GM12878 (cell line): ENCODE results near the gene ADGRL3. TPM values are rescaled to one million over a fixed set of nuclear protein-coding genes. Genes with fewer than 3 reads are reported as not detected.

Source experiments
- ATAC-seq: fragments of 200-7000 bp; cut with Tn5 transposase; 3 replicates; pipeline ENCODE4 v1.9.1; 2020; ENCODE audit warnings: mild to moderate bottlenecking, moderate library complexity
- BruUV-seq: library from RNA; stranded (reverse); fragments of 400-500 nt; replicated peaks from 2 replicates; lab custom pipeline; 2021; lab: Mats Ljungman, UMichigan
- CTCF ChIA-PET: fragments of 300-600 bp; sonication (Branson Sonifier 250); formaldehyde crosslinking; extraction: SDS; loops from one replicate; lab custom pipeline; 2021; ENCODE audit warnings: inconsistent platforms; lab: Yijun Ruan, JAX
- POLR2A ChIA-PET: fragments of 350-600 bp; formaldehyde crosslinking; extraction: SDS; loops from one replicate; lab custom pipeline; 2021; ENCODE audit warnings: inconsistent platforms; lab: Charles Lee
- RAD21 ChIA-PET: fragments of 300-600 bp; sonication (Branson Sonifier 250); formaldehyde crosslinking; loops from one replicate; lab custom pipeline; 2023; ENCODE audit warnings: antibody characterized with exemption; ENCODE audit not compliant: unreplicated experiment; lab: Charles Lee
- SMC1A ChIA-PET: fragments of 300-600 bp; sonication (Branson Sonifier 250); formaldehyde crosslinking; loops from one replicate; lab custom pipeline; 2023; ENCODE audit not compliant: unreplicated experiment, uncharacterized antibody; lab: Charles Lee
- DNase-seq: peaks from one replicate; pipeline ENCODE4 v3.0.0-alpha.2; 2011; ENCODE audit warnings: low read depth, low spot score
- FAIRE-seq: peaks from 3 replicates; lab custom pipeline; 2011; peaks lifted over from hg19 to GRCh38; lab: Jason Lieb, UNC
- H2AFZ ChIP-seq: 2 replicates; pipeline ENCODE4 v1.6.0; 2011; ENCODE audit warnings: low read depth, low read length, control low read depth; ENCODE audit not compliant: control insufficient read depth
- H3K27ac ChIP-seq: 2 replicates; pipeline ENCODE4 v1.5.1; 2011; ENCODE audit warnings: control low read depth; ENCODE audit not compliant: control insufficient read depth, insufficient read depth
- H3K27me3 ChIP-seq, 2 experiments: replicated peaks in 1 of 2; 2 replicates each; pipeline versions ENCODE4 v1.6.0 to v1.6.1; 2011; ENCODE audit warnings: low read length in 1 of 2; ENCODE audit not compliant: control insufficient read depth in 2 of 2, insufficient read depth in 2 of 2
- H3K36me3 ChIP-seq, 2 experiments: 2 replicates each; pipeline ENCODE4 v1.5.1; 2011; ENCODE audit warnings: low read length in 1 of 2; ENCODE audit not compliant: control insufficient read depth in 2 of 2, insufficient read depth in 2 of 2
- H3K4me1 ChIP-seq: 2 replicates; pipeline ENCODE4 v1.6.1; 2011; ENCODE audit warnings: mild to moderate bottlenecking, low read length, moderate library complexity, mixed read lengths; ENCODE audit not compliant: control insufficient read depth, insufficient read depth
- H3K4me2 ChIP-seq: 2 replicates; pipeline ENCODE4 v1.6.0; 2011; ENCODE audit warnings: control low read depth; ENCODE audit not compliant: control insufficient read depth, insufficient read depth
- H3K4me3 ChIP-seq: fragments of 200-600 bp; sonication (generic); 2 replicates; pipeline ENCODE4 v1.5.1; 2016
- H3K79me2 ChIP-seq: 2 replicates; pipeline ENCODE4 v1.6.0; 2011; ENCODE audit warnings: low read length; ENCODE audit not compliant: control insufficient read depth, insufficient read depth
- H3K9ac ChIP-seq: 2 replicates; pipeline ENCODE4 v1.8.0; 2011; ENCODE audit warnings: low read length, control low read depth, mixed read lengths; ENCODE audit not compliant: control insufficient read depth, insufficient read depth
- H3K9me3 ChIP-seq: replicated peaks from 3 replicates; pipeline ENCODE4 v1.5.1; 2011; ENCODE audit warnings: mild to moderate bottlenecking, low read length; ENCODE audit not compliant: control insufficient read depth, insufficient read depth
- H4K20me1 ChIP-seq: 2 replicates; pipeline ENCODE4 v1.6.0; 2011; ENCODE audit not compliant: control insufficient read depth, insufficient read depth
- ATF3 ChIP-seq: IDR thresholded peaks from 2 replicates; pipeline ENCODE4 v1.6.1; 2011; ENCODE audit warnings: low read depth, mild to moderate bottlenecking, low read length, moderate library complexity, borderline replicate concordance; ENCODE audit errors: extremely low read depth
- POU2F2 ChIP-seq: IDR thresholded peaks from 3 replicates; pipeline ENCODE4 v1.6.1; 2011; ENCODE audit warnings: low read depth, mild to moderate bottlenecking, low read length, borderline replicate concordance
- PRDM15 ChIP-seq: fragments of 450-650 bp; formaldehyde crosslinking; IDR thresholded peaks from 2 replicates; pipeline ENCODE4 v1.4.0; 2020; ENCODE audit warnings: mild to moderate bottlenecking, moderate library complexity
- SMAD1 ChIP-seq: fragments of 450-650 bp; IDR thresholded peaks from 2 replicates; pipeline ENCODE4 v1.6.1; 2018; ENCODE audit warnings: mild to moderate bottlenecking, low read depth; ENCODE audit not compliant: partially characterized antibody
- SUPT20H ChIP-seq: IDR thresholded peaks from 2 replicates; pipeline ENCODE4 v1.6.1; 2011; ENCODE audit warnings: low read depth, mild to moderate bottlenecking, low read length, moderate library complexity, borderline replicate concordance; ENCODE audit not compliant: control insufficient read depth
- SUZ12 ChIP-seq: fragments of 200-600 bp; sonication (generic); IDR thresholded peaks from one replicate; pipeline ENCODE4 v1.6.1; 2018; ENCODE audit warnings: antibody characterized with exemption, mild to moderate bottlenecking; ENCODE audit not compliant: unreplicated experiment
- TCF3 ChIP-seq: IDR thresholded peaks from 2 replicates; pipeline ENCODE4 v1.6.1; 2012; ENCODE audit warnings: low read depth, mild to moderate bottlenecking, low read length, borderline replicate concordance; ENCODE audit not compliant: insufficient read depth
- WGBS: methylation state at CpG from one replicate; pipeline ENCODE4 v1.1.6; 2016; ENCODE audit warnings: low lambda C conversion rate; ENCODE audit not compliant: insufficient replicate concordance, insufficient coverage; ENCODE audit errors: missing lambda C conversion rate; 5-methylcytosine and 5-hydroxymethylcytosine counted together
- in situ Hi-C: fragments of 300-500 bp; cut with MboI; formaldehyde crosslinking; loops from 9 replicates; pipeline ENCODE4 v1.14.3; 2018; ENCODE audit warnings: mixed read lengths
- intact Hi-C: fragments of 100-400 bp; cut with micrococcal nuclease; formaldehyde crosslinking; loops from one replicate; pipeline ENCODE4 v1.14.2; 2022; ENCODE audit not compliant: unreplicated experiment
- polyA plus RNA-seq, 11 experiments: library from polyadenylated mRNA; depleted of rRNA in 4 of 11; unstranded in 6 of 11; stranded (reverse) in 5 of 11; fragments of >200 nt; fragmentation: Nextera tagmentation in 4 of 11; fragmentation: Illumina TruSeq in 1 of 11; extraction: Ambion mirVana in 4 of 11; extraction: Trizol in 1 of 11; gene quantifications; 1 replicate in 1 of 11; 2 replicates in 10 of 11; pipeline versions ENCODE4 v1.2.1 to v1.2.3, GENCODE V29; 2011 to 2016; ENCODE audit warnings: inconsistent platforms in 2 of 11, missing spikeins in 2 of 11, low read depth in 1 of 11
- total RNA-seq, 4 experiments: library from RNA; depleted of rRNA in 3 of 4; stranded (reverse); fragments of >200 nt in 3 of 4; fragmentation: Illumina TruSeq in 1 of 4; extraction: Trizol in 1 of 4; gene quantifications; 2 replicates each; pipeline versions ENCODE4 v1.2.1 to v1.2.3, GENCODE V29; 2013 to 2021
- TF ChIP-seq, protein P1 (sequence below): IDR thresholded peaks from 2 replicates; pipeline ENCODE4 v1.6.1; 2011; ENCODE audit warnings: borderline replicate concordance, low read depth, mild to moderate bottlenecking, moderate library complexity, mixed read lengths, low read length; ENCODE audit not compliant: insufficient read depth; ENCODE audit errors: extremely low read length

ADGRL3 gene
- total and polyA plus RNA-seq, 10 of the 15 experiments (the other 5 are each of a cell fraction or from before 2014, with no cell fraction given): 1.1 TPM; not detected in 9

GRCh38 chr4:62037571-62037970 lies 837.4 kb downstream of the ADGRL3 start:
- CTCF ChIA-PET: no interaction called here
- Histone ChIP-seq H3K9me3 (no peaks in the 10 kb centered on the region), H3K27me3 (no peaks in the 10 kb centered on the region), H2AFZ (no peak overlapping the region), H3K4me1 (no peaks in the 10 kb centered on the region), H3K4me2 (no peak overlapping the region), H3K27ac (no peak overlapping the region), H3K36me3 (no peaks in the 10 kb centered on the region), H3K9ac (no peak overlapping the region), H3K4me3 (no peak overlapping the region), H4K20me1 (no peaks in the 10 kb centered on the region), H3K79me2 (no peaks in the 10 kb centered on the region)
- no peak for ATAC-seq
- BruUV-seq: no TSS peak
- WGBS: 58% methylated on average over 5 of the region's 5 CpGs
- TF ChIP-seq TCF3: no peak
- TF ChIP-seq, protein P1, sequence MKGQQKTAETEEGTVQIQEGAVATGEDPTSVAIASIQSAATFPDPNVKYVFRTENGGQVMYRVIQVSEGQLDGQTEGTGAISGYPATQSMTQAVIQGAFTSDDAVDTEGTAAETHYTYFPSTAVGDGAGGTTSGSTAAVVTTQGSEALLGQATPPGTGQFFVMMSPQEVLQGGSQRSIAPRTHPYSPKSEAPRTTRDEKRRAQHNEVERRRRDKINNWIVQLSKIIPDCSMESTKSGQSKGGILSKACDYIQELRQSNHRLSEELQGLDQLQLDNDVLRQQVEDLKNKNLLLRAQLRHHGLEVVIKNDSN: no peak
- no peak for TF ChIP-seq SMAD1
- no peak for TF ChIP-seq SUZ12
- TF ChIP-seq PRDM15 (CRISPR knock-in tag): no peak
- no peak for TF ChIP-seq SUPT20H
- no peak for TF ChIP-seq POU2F2
- no peak for TF ChIP-seq ATF3
- SMC1A ChIA-PET: interaction anchor here (0.8 to 2.2 kb wide), 4 partner anchors 16 to 60 kb away, joined by 3 to 9 read pairs (median 3); no protein-coding TSS in a partner anchor
- RAD21 ChIA-PET: no interaction called here
- intact Hi-C loops (no loop called here), in situ Hi-C loops (no loop called here)
- no peak for FAIRE-seq
- DNase-seq: no peak
- POLR2A ChIA-PET: no interaction called here
